HG02840 (cell line): Measurements from ENCODE around the gene PHF3.

Source experiments
- ATAC-seq: cut with Tn5 transposase; IDR thresholded peaks from one replicate; pipeline ENCODE4 v1.9.1; 2021; ENCODE audit warnings: mild to moderate bottlenecking, moderate library complexity, moderate number of reproducible peaks; ENCODE audit not compliant: unreplicated experiment, low FRiP score

The PHF3 gene

DNA sequence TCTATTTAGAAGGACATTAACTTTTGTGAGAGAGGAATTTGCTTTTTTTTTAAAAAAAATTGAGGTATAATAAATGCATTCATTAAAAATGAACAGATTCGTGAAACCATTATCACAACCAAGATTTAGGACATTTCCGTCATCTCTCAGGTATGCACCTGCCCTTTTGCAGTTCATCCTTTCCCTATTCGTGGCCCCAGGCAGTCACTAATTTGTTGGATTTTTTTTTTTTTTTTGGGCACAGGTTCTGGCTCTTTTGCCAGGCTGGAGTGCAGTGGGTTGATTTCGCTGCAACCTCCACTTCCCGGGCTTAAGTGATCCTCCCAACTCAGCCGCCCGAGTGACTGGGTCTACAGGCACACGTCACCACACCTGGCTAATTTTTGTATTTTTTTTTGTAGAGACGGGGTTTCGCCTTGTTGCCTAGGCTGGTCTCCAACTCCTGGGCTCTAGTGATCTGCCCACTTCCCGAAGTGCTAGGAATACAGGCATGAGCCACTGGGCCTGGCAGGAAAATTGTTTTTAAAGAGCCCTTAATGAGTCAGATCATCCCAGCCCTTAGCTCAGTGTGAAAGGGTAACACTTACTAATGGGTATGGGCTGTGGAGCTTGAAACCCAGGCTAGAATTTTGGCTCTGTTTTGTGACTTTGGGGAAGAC, 9.2 kb downstream of the PHF3 start:
- ATAC-seq = no peak

DNA sequence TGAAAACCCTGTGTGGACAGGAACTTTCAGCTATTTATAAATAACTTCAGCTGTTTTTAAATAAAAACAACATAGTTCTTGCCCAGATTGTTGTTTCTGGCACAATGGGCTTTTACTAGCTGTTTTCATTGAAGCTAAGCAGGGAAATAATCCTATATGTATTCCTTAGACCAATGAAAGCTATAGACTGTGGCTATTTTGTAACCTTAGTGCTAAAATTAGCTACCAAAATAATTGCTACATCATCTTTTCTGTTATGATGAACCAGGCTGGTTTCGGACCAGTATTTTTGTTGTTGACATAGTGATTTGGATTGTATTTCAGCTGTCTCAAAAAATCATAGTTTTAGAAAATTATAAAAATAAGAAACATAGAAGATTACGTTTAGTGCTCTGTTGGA, 13.7 kb downstream of the PHF3 start:
- ATAC-seq = no peak

DNA sequence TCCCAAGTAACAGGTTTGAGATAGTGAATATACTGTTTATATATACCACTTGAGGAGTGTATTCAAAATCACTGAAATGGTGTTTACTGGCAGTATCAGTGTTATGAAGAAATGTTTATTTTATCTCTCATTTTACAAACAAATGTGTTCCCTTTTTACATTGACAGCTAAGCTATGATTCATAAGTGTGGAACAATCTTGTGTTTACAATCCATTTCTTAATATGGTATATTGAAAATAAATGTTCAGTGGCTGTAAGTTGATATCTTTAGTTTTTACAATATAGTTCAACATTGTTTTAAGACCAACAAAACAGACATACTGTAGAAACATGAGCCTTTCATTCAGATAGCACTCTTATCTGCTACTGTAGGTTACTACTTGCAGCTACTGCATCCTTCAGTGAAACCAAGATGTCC, 14.3 kb downstream of the PHF3 start:
- no peak for ATAC-seq

DNA sequence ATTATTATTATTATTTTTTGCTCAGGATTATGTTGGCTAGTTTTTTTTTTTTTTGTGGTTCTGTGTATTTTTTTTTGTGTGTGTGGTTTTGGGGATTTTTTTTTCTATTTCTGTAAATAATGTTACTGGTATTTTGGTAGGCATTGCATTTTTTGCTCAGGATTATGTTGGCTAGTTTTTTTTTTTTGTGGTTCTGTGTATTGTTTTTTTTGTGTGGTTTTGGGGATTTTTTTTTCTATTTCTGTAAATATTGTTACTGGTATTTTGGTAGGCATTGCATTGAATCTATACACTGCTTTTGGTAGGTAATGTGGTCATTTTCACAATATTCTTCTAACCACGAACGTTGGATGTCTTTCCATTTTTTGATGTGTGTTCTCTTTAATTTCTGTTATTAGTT, 17.4 kb downstream of the PHF3 start:
- no peak for ATAC-seq

DNA sequence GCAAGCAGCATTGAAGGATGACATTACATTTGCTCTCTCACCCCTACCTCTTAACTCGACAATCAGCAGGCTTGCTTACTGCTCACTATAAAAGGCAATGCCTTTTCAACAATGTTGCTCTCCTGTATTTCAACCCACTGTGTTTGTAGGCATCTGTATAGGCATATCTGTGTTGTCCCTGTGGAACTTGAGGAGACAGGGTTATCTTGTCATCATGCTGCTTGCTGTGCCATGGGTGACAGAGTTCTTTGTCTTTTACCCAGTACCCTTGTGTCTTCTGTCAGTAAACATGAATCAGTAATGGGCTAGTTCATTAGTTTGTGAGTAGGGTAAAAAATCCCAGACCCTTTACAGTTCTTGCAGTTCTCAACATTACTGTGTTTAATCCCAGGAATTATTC, 25.2 kb downstream of the PHF3 start:
- ATAC-seq = no peak

DNA sequence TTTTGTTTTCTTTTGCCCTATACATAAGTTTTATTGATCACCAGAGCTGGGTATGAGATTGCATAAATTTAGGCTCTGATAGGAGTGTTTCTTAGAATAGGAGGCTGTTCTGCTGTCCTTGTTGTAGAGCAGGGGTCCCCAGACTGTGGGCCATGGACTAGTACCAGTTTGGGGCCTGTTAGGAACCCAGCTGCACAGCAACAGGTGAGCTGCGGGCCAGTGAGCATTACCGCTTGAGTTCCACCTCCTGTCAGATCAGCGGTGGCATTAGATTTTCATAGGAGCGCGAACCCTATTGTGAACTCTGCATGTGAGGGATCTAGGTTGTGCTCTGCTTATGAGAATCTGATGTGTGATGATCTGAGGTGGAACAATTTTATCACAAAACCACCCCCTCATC, 26.2 kb downstream of the PHF3 start:
- ATAC-seq = no peak

DNA sequence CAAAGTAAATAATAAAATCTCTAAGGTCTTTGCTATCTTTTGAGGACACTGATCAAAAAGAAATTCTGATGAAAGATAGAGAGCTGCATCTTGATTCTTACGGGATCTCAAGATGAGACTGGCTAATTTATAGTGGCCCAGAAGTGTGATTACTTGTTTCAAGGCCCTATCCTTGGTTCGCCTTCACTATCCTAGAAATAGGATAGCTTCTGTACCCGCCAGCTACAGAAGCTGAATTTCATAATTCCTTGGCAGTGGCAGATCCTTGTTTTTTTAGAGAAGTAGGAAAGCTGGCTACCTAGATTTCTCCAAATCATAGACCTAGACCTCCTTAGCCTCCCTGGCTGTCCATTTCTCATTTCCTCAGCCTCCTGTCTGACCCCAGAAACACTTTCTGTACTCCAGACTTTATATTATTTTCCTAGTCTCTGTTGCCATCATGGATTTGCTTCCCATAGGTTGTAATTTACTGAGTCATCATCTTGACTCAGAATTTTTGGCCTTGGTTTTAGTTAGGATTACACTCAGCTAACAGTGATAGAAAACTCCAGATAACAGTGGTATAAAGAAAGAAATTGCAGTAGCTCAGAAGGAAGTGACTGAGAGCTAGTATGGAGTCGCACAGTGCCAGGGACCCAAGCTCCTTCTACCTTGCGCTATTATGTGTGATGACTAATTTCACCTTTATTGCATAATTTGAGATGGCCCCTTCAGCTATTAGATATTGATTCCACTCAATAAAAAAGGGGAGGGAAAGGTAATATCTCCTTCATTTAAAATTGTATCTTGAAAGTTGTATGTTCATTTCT, 27.7 kb downstream of the PHF3 start:
- no peak for ATAC-seq

DNA sequence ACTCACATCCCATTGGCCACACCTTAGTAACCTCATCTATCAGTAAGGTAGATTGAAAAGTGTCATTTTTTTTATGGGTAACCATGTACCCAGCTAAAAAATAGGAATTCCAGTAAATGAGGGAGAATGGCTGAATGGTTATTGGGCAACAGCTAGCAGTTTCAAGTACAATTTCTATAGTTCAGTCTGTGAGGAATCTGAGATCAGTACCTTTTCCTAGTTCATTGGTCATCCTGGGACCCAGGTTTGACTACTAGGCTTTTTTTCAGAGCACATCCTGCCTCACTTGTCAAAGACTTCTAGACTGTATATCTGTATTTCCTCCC, 28.3 kb downstream of the PHF3 start:
- ATAC-seq = no peak

DNA sequence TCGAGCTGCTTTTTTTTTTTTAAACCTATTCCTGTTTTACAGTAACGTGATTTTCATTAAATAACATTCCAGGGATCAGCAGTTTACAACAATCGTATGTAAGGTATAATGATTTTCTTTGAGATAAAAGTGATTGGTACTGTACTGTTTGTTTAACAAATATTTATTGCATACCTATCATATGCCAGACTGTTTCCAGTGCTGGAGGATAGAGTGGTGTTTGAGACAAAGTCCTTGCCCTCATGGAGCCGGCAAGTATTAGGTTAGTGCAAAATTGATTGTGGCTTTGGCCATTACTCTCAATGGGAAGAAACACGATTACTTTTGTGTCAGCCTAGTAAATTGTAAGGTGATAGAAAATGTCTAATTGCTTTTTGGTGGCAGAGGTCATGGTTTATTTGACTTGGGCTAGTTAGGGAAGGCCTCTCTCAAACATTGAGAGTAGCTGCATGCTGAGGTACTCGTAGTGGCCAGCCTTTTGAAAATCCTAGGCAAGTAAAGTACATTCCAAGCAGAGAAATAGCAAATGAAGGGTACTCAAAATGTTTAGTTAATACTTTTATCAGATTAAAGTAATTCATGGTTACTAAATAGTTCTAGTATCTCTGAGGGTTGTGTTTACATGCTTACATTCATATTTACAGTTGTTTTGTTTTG, 35.6 kb downstream of the PHF3 start:
- ATAC-seq = no peak

DNA sequence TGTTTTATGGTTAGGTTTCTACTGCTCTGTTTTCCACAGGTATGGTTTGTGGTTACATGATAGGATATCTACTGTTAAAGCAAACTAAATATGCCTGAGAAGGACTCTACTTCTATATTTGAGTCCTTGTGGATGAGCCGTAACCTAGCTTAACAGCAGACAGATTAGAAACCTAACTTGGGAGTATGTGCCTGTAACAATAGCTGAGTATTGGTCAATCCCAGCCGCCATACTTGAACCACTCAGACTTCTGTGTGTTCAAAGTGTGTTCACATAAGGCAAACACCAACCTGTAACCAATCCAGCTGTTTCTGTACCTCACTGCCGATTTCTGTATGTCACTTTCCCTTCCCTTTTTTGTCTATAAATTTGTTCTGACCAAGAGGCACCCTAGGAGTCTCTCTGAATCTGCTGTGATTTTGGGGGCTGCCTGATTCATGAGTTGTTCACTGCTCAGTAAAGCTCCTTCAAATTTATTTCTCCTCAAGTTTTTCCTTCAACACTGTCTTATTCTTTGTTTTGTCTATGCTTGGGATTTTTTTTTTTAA, 37.1 kb downstream of the PHF3 start:
- ATAC-seq = no peak

DNA sequence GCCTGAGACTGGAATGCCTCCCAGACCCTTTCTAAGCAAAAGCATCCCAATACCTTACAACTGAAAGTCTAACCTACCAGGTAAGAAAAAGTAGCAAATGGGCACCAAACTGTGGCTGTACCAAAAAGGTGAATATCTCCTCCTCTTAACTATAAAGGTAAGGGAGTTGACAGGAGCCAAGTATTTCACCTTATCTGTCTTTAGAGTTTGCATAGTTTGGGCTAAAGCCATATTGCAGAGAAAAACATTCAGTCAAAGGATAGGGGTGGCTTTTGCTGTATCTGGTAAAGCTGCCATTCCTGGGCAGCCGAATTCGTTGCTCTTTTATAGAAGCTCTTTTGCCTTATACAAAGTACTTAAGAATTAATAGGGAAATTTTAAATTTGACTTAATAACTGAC, 38.1 kb downstream of the PHF3 start:
- no peak for ATAC-seq

DNA sequence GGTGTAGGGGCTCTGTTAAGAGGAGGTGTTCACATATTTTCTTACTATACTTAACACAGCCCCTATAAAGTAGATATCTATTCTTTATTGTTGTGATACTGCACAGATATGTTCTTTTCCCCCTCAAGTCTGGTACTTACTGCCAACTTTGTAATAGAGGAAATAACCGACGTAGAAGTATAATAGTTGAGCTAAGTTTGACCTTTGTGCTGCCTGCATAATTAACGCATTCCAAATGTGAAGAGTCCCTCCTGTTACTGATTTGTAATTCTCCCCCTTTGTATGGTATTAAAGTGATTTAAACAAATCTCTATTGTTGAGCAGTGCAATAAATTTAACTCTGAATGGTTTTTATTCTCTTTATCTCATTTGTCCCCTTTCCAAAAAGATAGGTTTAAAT, 39.0 kb downstream of the PHF3 start:
- no peak for ATAC-seq

DNA sequence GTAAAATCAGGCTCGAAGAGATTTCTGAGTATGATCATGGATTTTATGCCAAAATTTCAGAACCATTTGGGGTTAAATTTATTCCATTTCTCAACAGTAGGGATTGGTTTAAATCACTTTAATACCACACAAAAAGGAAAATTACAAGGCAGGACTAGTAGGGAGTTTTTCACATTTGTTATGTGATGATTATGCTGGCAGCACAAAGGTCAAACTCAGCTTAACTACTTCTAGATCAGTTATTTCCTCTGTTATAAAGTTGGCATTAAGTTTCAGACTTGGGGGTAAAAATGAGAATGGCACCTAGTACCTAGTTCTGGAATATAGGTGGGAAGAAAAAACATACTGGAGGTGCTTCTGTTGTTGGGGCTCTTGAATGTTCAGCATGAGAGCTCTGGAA, 39.5 kb downstream of the PHF3 start:
- ATAC-seq = no peak

DNA sequence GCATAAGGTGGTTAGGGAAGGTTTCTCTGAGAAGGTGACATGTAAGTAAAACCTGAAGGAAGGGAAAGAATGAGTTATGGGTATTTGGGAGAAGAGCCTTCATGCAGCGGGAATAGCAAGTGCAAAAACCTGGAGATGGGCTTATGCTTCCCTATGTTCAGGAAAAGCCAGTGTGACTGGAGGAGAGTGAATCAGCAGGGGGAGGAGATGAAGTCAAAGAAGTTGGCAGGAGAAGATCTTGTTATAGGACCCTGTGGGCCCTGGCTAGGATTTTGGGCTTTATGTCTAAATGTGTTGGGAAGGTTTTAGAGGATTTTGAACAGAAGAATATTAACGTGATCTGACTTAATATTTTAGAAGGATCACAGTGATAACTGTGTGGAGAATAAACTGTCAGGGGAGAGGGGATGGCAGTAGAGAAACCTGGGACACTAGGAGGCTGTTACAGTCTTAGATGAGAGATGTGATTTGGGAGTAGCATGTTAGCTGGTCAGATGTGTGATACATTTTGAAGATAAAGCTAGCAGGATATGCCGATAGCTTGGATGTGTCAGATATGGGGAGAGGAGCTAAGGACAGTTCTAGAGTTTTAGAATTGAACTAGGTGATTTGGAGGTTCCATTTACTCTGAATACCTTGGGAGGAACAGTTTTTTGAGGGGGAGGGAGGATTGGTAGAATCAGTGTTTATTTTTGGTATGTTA, 41.0 kb downstream of the PHF3 start:
- ATAC-seq = no peak

DNA sequence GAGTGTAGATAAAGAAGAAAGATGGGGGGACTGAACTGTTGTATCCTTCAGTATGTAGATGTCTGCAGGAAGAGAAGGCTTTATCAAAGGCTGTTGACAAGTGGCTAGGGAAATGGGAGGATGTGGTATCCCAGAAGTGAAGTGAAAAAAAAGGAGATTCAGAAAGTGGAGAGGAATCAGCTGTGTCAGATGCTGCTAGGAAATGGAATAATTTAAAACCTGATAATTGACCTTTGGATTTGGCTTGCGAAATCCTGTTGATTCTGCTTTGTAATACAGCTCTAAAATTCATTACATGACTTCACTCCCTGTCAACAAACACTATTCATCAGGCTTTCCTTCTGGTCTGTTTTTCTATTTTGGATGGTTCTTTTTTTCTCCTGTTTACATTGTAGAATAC, 41.7 kb downstream of the PHF3 start:
- ATAC-seq = no peak

DNA sequence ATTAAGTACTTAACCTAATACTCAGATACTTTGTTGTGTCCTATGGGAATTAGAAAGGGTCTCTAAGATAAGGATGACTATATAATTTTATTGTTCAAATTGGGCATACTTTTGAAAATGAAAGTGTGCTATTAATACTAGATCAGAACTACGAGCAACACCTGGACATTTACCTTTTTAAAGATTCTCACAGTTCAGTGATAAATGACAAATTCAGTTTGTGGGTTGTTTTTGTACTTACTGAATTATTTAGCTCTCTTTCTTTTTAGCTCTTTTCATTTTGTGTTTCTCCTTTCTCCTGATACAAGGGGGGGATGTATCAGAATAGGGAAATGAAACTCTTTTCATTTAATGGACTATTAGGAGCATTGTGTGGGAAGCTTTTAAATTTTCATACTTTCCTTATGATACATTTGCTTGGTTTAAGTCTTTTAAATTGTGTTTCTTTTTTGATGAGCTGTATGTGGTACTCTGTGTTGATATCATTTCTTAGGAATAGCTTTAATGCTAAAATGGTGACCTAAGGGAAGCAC, 47.5 kb downstream of the PHF3 start:
- no peak for ATAC-seq

DNA sequence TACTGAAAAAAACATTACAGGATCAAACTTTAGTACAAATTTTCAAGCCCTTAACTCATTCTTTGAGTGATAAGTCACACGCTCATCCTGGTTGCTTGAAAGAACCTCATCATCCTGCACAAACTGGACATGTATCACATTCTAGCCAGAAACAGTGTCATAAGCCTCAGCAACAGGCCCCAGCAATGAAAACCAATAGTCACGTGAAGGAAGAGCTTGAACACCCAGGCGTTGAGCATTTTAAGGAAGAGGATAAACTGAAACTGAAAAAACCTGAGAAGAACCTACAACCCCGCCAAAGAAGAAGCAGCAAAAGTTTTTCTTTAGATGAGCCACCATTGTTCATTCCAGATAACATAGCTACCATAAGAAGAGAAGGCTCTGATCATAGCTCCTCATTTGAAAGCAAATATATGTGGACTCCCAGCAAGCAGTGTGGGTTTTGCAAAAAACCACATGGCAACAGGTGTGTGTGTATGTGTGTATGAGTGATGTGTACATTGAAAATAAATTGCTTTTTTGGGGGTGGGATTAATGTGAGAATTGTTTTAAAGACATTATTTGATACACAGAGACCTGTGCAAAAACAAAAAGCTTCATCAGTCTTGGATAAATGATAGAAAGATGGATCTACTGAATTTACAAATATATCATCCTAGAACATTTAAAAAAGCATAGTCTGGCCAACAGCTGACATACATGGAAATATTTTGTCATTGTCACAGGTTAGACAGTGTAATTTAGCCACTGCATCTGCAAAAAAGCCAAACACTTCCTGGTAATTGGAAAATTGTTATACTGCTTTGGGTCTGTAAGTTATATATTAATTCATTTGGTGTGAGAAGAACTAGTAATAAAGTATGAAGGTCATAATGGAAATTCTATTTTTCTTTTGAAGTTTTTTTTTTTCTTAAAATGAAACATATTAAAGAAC, 50.1 kb downstream of the PHF3 start:
- peak; percentile 73 for ATAC-seq

DNA sequence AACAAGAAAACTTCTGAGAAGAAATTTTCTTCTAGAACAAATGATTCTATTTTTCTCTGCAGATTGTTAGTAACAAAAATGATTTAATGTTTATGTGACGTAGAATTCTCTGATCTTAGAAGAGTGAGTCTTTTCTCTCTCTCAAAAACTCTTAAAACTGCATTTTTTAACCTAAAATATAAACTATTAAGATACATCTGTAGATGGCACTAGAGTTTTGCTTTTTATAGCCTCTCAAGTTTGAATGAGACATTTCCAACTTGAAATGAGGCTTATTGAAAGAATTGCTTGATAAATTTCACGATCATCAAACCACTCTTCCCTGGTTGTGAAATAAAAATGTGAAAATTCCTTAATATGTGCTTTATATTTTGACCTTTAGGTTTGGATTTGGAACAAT, 53.8 kb downstream of the PHF3 start:
- ATAC-seq = no peak

DNA sequence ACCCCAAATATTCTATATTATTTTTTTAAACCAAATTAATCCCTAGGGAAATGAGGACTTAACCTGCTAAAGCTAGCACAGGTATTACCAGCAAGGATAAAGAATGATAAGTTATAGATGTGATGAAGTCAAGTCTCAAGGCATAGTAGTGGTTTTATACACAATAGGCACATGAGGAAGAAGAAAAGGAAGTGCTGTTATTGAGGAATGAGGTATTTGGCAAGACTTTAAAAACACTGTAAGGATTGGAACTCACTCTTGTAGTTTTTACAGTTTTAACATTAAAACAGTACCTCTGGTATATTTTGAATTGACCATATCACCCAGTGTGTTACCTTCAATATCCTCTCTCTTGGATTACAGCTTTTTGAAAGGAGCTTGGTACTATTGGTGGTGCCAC, 54.6 kb downstream of the PHF3 start:
- ATAC-seq = no peak

DNA sequence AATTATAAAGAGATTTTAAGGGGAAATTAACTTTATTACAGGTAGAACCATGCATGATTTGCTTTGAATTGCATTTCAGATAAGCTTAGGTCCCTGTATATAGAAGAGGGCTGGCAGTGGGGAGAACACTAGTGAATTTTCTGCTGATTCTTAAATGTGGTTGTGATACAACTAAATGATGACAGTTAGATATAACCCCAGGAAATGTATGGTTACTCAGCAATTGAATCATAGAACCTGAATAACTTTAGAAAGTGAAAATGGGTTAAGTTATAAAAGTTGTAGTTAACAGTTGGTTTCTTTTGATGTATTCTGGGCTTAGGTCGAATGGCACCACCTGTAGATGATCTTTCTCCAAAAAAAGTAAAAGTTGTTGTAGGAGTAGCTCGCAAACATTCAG, 70.1 kb downstream of the PHF3 start:
- no peak for ATAC-seq
